Skin of body (tissue), 2 donors: ENCODE measurements around the gene ITIH1. TPM values are rescaled to one million over a fixed set of nuclear protein-coding genes. Genes with fewer than 3 reads are reported as not detected.
A peak's percentile ranks its signal among the peaks of the same experiment; 100 is the strongest.
"Not testable (repeated sequence)": the region's sequence is repeated elsewhere in the genome, so short reads cannot be mapped to it uniquely, and the experiment has no call there.

Experiments
- DNase-seq: peaks from one replicate; lab custom pipeline; 2025; lab: John Stamatoyannopoulos, UW
- total RNA-seq: library from RNA; depleted of rRNA; stranded (reverse); fragments of >200 nt; gene quantifications from one replicate; pipeline ENCODE4 v1.2.3, GENCODE V29; 2014

ITIH1 gene, protein sequence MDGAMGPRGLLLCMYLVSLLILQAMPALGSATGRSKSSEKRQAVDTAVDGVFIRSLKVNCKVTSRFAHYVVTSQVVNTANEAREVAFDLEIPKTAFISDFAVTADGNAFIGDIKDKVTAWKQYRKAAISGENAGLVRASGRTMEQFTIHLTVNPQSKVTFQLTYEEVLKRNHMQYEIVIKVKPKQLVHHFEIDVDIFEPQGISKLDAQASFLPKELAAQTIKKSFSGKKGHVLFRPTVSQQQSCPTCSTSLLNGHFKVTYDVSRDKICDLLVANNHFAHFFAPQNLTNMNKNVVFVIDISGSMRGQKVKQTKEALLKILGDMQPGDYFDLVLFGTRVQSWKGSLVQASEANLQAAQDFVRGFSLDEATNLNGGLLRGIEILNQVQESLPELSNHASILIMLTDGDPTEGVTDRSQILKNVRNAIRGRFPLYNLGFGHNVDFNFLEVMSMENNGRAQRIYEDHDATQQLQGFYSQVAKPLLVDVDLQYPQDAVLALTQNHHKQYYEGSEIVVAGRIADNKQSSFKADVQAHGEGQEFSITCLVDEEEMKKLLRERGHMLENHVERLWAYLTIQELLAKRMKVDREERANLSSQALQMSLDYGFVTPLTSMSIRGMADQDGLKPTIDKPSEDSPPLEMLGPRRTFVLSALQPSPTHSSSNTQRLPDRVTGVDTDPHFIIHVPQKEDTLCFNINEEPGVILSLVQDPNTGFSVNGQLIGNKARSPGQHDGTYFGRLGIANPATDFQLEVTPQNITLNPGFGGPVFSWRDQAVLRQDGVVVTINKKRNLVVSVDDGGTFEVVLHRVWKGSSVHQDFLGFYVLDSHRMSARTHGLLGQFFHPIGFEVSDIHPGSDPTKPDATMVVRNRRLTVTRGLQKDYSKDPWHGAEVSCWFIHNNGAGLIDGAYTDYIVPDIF
- total RNA-seq = 1.3 TPM

DNA sequence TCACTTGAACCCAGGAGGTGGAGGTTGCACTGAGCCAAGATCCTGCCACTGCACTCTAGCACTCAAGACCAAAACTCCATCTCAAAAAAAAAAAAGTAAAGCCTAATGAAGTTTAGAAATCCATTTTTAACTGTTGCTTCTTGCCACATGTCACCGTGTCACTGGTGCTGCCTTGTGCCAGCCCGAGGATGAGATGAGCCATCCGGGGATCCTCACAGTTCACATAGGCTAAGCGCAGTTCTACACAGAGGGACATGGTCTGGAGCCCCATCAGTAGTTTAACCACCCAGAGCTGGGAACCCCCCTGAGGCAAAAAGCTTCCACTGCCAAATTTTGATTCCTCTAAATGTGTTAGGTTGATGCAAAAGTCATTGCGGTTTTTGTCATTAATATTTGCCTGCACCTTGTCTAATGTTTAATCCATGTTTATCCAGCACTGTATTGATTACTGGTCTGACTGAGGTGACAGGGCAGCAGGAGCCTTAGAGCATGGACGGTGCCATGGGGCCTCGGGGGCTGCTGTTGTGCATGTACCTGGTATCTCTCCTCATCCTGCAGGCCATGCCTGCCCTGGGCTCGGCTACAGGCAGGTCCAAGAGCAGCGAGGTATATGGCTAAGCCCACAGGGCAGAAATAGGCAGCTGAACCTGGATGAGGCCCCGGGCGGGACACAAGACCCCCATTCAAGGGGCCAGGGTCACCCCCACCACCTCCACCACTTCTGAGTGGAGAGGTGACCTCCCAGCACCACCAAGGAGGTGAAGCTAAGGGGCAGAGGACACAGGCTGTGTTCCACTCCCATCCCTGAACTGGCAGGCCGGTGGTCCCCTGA lies at the start of gene ITIH1:
TSS of gene ITIH1 (plus strand) at position 473 of the 832 bp plus-strand sequence. CDS start at position 490, 17 bp downstream.
- DNase-seq = no peak

DNA sequence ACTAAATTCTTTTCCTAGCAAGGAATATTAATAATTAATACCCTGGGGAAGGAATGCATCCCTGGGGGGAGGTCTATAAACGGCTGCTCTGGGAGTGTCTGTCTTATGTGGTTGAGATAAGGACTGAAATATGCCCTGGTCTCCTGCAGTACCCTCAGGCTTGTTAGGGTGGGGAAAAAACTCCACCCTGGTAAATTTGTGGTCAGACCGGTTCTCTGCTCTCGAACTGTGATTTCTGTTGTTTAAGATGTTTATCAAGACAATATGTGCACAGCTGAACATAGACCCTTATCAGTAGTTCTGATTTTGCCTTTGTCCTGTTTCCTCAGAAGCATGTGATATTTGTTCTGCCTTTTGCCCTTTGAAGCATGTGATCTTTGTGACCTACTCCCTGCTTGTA lies 48.6 kb upstream of the ITIH1 start:
- DNase-seq = not testable (repeated sequence)

DNA sequence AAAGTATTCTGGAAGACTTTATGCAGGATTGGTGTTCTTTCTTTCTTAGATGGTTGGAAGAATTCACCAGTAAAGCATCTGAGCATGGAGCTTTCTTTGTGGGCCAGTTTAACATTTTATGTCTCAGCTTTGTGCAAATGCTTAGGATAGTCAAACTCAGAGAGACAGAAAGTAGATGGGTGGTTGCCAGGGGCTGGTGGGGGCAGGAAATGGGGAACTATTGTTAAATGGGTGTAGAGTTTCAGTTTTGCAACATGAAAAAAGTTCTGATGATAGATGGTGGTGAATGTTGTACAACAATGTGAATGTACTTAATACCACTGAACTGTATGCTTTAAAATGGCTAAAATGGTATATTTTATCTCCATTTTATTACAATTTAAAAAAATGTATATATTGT lies 46.7 kb upstream of the ITIH1 start:
- no peak for DNase-seq

DNA sequence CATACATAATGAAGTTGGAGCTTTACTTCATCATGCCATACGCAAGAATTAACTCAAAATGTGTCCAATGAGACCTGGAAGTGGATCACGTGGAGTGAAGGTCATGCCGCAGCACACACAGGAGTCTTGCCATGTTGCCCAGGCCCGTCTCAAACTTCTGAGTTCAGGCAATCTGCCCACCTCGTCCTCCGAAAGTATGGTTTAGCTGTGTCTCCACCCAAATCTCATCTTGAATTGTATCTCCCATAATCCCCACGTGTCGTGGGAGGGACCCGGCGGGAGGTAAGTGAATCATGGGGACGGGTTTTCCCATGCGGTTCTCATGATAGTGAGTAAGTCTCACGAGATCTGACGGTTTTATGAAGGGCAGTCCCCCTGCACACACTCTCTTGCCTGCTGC lies 45.8 kb upstream of the ITIH1 start:
- DNase-seq = no peak

DNA sequence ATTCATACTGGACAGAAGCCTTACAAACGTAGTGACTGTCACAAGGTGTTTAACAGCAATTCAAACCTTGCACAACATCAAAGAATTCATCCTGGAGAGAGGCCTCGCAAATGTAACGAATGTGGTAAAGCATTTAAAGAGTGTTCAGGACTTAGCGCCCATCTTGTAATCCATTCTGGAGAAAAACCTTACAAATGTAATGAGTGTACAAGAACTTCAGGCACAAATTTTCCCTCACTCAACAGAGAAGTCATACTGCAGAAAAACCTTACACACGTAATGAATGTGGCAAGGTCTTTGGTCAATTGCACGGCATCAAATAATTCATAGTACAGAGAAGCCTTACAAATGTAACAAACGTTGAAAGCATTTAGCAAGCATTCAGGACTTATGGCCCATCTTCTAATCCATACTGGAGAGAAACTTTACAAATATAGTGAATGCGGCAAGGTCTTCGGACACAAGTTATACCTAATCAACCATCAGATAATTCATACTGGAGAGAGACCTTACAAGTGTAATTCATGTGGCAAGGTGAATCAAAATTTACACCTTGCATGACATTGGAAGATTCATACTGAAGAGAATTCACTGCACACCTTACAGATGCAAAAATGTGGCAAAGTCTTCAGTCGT lies 44.0 kb upstream of the ITIH1 start:
- DNase-seq = no peak

DNA sequence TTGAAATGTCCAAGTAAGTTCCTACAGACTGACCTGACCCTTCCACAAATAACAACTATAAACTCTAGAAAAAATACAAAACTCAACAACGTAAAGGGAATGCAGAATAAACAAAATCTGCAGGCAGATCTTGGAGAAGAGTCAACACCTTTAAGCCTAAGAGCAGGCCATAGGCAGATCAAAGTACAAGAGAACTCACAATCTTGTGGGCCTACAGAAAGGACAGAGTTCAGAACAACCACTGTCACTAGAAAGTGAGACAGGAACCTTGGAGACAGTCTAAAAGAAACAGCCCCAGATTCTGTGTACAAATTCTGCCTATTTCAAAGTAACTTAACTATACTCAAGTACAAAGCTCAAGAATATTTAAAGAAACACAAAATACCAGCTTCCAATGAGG lies 37.7 kb upstream of the ITIH1 start:
- no peak for DNase-seq

DNA sequence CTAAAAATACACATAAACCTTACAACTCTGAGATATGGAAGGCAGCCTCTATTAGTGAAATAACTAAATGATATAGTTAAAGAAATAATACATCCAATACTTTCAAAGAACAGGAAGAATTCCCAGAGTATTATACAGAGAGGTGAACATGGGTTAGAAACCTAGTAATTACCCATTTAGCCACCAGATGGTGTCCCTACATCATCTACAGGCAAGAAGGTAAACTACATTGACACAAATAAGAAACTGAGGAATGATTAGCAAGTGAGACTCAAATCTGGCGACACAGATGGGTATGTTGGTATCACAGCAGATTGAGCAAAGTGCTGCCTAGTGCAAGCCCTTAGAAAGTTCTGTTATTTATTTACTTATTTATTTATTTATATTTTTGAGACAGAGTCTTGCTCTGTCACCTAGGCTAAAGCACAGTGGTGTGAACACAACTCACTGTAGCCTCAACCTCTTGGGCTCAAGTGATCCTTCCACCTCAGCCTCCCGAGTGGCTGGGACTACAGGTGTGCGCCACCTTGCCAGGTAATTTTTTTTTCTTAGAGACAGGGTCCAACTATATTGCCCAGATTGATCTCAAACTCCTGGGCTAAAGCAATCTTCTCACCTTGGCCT lies 34.9 kb upstream of the ITIH1 start:
- DNase-seq = no peak

DNA sequence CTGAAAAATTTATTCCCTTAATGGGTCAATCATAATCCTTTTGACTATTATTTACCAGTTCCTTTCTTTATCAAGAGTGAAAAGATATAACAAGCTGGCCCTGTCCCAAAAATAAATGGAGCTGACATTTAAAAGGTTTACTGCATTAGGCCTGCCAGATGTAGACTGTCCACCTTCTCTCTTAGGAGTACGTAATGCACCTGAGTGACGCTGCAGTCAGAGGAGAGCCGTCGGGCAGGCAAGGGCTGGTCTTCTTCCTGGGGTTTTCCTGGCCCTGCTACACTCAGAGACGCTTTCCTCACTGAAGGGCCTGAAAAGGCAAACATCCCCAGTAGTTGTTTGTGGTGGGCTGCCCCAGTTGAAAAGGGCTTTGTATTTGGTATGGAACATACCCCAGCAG lies 34.2 kb upstream of the ITIH1 start:
- no peak for DNase-seq

DNA sequence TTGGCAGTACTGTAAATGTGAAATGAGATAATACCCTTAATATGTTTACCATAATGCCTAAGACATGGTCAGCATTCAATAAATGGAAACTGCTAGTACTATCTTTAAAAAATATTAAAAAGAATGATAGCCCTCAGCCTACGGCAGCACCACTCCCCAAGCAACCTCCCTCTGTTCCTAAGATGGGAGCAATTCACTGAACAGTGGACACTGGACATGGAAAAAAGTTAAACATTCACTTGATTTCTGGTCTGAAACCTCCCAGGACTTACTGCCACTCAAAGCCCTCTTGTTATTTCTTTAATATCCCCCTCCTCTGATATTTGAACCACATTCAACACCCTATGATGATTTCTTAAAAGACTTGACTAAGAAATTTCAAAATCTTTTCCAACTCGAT lies 33.7 kb upstream of the ITIH1 start:
- no peak for DNase-seq

DNA sequence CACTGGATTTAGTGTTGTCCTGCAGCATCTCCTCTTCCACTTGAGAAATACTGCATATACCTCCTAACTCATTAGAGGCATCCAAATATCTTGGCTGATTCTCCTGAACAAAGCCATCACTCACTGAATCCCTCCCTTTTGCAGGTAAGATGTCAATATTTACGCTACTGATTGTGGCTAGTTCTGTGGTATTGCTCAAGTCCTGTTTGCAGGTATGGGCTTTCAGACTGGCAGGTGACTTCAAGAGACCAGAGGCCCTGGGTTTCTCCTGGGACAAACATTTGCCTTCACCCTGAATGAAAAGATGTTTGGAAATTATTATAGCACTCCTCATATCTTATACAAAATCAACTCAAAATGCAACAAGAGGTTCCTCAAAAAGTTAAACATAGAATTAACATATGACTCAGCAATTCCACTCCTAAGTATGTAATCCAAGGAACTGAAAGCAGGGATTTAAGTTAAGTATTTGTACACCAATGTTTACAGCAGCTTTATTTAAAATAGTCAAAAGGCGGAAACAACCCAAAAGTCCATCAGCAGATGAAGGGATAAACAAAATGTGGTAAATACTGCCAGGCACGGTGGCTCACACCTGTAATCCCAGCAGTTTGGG lies 25.2 kb upstream of the ITIH1 start:
- DNase-seq = no peak

DNA sequence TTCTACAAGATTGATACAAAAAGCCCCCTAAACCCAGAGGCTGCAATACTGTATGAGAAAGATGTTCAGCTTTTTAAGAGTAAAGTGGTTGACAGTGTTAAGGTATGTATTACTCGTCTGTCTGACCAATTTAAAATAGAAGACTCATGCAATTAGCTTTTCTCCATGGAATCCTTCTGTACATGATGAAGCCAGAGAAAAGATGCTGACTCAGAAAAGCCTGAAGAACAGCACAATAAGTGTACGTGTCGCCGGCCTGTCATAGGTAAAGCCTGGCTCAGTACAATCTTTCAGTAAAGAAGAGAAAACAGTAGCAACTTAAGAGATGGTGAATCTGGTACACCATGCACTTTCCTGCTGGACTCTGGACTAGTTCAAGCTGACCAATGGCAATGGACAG lies 23.0 kb upstream of the ITIH1 start:
- DNase-seq = no peak

DNA sequence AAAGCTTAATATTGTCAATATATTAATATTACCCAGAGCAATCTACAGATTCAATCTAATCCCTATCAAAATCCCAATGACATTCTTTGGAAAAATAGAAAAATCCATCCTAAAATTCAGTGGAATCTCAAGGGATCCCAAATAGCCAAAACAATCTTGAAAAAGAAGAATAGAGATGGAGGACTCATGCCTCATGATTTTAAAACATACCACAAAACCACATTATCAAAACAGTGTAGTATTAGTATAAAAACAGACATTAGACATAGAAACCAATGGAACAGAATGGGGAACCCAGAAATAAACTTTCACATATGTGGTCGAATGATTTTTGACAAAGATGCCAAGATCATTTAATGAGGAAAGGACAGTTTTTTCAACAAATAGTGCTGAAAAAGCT lies 21.3 kb upstream of the ITIH1 start:
- DNase-seq = no peak

DNA sequence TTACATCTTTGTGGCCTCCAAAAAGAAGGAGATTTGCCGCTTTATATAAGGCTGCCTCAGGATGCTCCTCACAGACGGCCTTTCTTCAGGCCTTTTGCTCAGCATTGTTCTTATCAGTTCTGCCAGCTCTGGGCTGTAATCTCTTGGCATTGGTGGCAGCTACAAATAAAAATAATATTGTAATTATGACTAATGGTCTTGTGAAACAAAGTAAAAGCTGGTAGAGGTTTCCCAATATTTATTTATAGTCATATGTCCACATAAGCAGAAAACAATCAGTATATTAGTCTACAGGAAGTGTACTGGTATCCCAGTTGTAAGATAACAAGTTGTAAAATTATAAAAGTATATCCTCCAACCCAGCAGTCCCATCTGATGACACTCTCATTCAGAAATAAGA lies 13.9 kb upstream of the ITIH1 start:
- DNase-seq = no peak

DNA sequence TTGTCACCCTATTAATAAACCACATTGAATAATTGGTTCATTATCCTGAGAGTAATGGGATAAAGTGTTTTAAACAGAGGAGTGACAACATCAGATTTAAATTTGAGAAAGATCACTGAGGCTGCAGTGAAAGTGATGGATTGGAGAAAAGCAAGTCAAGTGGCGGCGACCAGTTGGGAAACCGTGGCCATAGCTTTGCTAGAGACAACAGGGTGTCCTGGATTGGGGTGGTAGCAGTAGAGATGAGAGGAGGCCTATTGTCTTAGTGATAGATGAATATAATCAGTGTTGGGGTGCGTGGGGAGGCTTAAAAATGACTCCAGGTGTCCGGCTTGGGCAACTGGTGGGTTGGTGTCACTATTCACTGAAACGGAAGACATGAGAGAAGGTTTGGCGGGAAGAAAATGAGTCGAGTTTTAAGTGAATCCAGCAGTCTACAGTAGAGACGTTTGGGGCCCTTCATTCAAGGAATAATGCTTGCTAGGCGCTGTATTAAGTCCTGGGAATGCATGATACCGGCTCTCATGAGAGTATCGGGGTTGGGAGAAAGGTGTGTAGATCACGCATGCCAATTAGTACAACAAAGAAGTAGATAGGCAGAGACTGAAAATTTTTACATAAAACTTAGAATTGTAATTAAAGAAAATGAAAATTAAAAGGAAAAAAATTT lies 7.5 kb upstream of the ITIH1 start:
- DNase-seq = no peak

DNA sequence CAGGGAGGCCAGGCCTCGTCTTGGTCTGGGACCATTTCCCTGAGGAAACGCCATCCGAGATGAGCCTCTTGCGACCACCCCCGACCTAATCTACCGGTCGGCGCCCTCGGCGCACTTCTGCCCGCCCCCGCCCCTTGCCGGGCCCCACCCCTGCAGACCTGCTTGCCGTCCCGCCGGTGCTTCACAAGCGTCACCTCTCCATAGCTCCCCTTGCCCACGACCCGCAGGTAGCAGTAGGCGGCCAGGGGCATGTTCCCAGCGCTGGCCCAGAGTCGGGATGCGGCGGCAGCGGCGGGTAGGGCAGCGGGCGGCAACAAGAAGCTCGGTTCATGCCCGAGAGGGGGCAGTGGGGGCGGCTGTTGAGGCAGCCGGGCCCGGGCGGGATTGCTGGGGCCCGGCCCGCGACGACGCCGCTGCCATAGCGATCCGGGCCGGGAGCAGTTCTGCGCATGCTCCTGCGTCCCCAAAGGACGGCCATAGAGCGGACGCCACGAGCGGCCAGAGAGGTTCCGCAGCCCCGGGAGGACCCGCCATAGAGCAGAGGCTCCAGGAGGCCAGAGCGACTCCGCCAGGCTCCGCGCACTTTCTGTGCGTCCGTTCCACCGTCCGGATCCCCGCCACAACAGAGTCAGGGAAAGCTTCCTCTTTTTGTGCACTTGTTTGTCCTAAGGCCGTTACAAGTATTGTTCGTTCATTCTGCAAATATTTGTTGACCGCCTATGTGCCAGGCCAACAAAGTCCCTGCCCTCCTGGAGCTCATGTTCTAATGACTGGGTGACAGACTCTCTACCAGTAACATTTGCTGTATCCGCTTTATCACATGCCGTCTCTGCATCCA lies 6.7 kb upstream of the ITIH1 start, which contains the start of gene NEK4:
TSS of gene NEK4 (minus strand) at position 445 of the 838 bp plus-strand sequence. CDS start at position 251, 194 bp downstream.
- peak; percentile 69 for DNase-seq

DNA sequence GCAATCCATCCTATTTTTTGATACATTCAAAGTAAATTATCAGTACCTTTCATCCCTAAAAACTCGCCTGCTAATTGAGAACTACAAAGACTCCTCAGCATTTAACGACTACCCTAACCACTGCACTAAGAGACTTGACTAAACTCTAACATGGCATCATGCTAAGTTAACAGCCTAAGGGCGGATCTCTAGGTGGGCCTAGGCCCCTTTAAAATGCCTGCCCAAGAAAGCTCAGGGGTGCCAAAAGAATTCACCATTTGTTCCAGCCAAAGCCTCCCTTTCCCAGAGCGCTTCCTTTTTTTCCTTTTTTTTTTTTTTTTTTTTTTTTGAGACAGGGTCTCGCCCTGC lies 6.1 kb upstream of the ITIH1 start:
- no peak for DNase-seq

DNA sequence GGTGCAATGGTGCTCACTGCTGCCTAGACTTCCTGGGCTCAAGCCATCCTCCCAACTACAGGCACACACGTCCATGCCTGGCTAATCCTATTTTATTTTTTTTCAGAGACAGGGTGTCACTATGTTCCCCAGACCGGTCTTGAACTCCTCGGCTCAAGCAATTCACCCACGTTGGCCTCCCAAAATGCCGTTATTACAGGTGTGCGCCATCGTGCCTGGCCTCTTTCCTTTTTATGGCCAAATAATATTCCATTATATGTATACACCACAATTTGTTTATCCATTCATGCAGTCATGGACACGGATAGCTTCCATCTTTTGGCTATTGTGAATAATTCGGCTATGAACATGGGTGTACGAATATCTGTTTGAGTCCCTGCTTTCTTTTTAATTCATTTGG lies 5.7 kb upstream of the ITIH1 start:
- DNase-seq = no peak

DNA sequence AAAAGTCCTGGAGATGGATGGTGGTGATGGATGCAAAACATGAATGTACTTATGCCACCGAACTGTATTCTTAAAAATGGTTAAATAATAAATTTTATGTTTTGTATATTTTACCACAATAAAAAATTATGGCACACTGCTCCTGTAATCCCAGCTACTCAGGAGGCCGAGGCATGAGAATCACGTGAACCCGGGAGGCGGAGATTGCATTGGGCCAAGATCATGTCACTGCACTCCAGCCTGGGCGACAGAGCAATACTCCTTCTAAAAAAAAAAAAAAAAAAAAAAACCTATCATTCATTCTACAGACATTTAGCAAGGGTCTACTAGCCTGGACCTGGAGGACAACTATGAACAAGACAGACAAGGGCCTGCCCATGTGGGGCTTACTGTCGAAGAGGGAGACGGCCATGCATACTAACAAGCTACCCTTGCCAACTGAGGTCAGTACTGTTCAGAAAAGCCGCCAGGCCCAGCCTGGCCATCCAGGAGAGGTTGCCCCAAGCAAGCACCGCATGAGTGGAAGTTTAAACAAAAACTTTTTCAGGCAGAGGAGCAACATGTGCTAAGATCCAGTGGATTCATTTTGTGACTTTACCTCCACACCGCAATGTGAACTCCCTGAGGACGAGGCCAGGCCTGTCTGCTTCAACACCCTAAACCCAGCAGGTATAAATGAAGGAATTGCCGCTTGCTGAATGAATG lies 3.9 kb upstream of the ITIH1 start:
- DNase-seq = no peak
